ENCODE measurements around the gene PRRC2C.

DNA sequence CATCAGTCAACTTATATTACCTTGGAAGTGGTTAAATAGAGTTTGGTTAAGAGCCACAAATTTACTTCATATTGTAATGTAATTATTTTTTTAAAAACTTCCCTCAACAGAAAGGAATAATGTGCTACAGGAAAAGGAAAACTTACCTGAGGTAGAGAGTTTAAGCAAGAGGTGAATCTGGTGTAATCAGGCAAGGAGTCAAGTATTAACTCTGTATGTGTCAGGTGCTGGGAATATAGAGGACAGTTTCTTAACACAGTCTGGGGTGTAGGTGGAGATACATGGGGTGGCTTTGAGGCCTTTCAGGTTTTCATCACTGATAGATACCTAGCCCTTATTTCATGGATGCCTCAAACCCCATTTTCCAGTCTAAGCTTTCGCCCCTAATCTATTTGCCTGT is 110.8 kb downstream of the PRRC2C start:
- no peak for TF ChIP-seq EZH2 (IDR thresholded peaks at IDR 0.05)
- TF ChIP-seq POLR2AphosphoS5 (IDR thresholded peaks at IDR 0.05; ENCODE audit: borderline replicate concordance, low read depth, low read length), result no peak
- no peak for TF ChIP-seq FOXP2 (optimal IDR thresholded peaks at IDR 0.05; ENCODE audit: control extremely low read depth, extremely low read length, insufficient read depth)
